ENCODE measurements around the gene FRS2. TPM values are rescaled to one million over a fixed set of nuclear protein-coding genes. Genes with fewer than 3 reads are reported as not detected.

The FRS2 gene
- polyA plus RNA-seq, 1 donor from 2014 or later: 20.2 TPM

DNA sequence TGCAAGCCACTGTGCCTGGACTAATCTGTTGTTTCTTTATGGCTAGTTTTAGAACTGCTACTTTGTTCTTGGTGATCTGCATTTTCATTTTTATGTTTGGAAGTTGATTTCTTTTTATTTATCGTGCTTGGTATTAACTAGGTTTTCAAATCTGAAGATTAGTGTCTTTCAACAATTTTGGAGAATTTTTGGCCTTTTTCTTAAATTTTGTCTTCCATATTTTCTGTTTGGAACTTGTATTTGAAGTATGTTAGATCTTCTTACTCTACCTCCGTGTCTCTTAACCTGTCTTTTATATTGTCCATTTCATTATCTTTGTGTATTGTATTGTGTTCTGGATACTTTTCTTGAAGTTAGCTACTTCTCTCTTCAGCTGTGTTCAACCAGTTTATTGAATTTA lies 9.5 kb downstream of the FRS2 start:
- no peaks in the 10 kb centered on the region for H3K27me3 ChIP-seq (ENCODE audit: insufficient read depth, low read depth, low read length)
- no peak overlapping the region for H2AFZ ChIP-seq (ENCODE audit: low read depth, low read length)
- no peaks in the 10 kb centered on the region for H3K9me2 ChIP-seq (ENCODE audit: insufficient read depth, low read length)
- H3K36me3 ChIP-seq (ENCODE audit: insufficient read depth, low read length): no peaks in the 10 kb centered on the region
- H3K9me3 ChIP-seq (ENCODE audit: low read length): no peaks in the 10 kb centered on the region
- H3K79me2 ChIP-seq (replicated peaks; ENCODE audit: insufficient read depth, low read length): peaks cover 69% of the 10 kb centered on the region
- no peaks in the 10 kb centered on the region for H3F3A ChIP-seq (ENCODE audit: insufficient read depth, low read length, poor library complexity, severe bottlenecking)
- H3K4me3 ChIP-seq (ENCODE audit: low read length): no peak overlapping the region
- TF ChIP-seq, protein P1, sequence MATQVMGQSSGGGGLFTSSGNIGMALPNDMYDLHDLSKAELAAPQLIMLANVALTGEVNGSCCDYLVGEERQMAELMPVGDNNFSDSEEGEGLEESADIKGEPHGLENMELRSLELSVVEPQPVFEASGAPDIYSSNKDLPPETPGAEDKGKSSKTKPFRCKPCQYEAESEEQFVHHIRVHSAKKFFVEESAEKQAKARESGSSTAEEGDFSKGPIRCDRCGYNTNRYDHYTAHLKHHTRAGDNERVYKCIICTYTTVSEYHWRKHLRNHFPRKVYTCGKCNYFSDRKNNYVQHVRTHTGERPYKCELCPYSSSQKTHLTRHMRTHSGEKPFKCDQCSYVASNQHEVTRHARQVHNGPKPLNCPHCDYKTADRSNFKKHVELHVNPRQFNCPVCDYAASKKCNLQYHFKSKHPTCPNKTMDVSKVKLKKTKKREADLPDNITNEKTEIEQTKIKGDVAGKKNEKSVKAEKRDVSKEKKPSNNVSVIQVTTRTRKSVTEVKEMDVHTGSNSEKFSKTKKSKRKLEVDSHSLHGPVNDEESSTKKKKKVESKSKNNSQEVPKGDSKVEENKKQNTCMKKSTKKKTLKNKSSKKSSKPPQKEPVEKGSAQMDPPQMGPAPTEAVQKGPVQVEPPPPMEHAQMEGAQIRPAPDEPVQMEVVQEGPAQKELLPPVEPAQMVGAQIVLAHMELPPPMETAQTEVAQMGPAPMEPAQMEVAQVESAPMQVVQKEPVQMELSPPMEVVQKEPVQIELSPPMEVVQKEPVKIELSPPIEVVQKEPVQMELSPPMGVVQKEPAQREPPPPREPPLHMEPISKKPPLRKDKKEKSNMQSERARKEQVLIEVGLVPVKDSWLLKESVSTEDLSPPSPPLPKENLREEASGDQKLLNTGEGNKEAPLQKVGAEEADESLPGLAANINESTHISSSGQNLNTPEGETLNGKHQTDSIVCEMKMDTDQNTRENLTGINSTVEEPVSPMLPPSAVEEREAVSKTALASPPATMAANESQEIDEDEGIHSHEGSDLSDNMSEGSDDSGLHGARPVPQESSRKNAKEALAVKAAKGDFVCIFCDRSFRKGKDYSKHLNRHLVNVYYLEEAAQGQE (IDR thresholded peaks at IDR 0.05; ENCODE audit: borderline replicate concordance): no peak
- TF ChIP-seq MXI1 (conservative IDR thresholded peaks at IDR 0.05; ENCODE audit: poor library complexity, severe bottlenecking) (no peak), RAD21 (conservative IDR thresholded peaks at IDR 0.05) (no peak), SMC3 (conservative IDR thresholded peaks at IDR 0.05; ENCODE audit: poor library complexity) (no peak), EP300 (conservative IDR thresholded peaks at IDR 0.05; ENCODE audit: poor library complexity, severe bottlenecking) (no peak), TAF1 (IDR thresholded peaks at IDR 0.05; ENCODE audit: low read depth) (no peak), POLR2AphosphoS5 (IDR thresholded peaks at IDR 0.05) (no peak), EZH2 (IDR thresholded peaks at IDR 0.05; ENCODE audit: borderline replicate concordance, insufficient read depth, low read length, poor library complexity, severe bottlenecking) (no peak)
- TF ChIP-seq, protein P2, sequence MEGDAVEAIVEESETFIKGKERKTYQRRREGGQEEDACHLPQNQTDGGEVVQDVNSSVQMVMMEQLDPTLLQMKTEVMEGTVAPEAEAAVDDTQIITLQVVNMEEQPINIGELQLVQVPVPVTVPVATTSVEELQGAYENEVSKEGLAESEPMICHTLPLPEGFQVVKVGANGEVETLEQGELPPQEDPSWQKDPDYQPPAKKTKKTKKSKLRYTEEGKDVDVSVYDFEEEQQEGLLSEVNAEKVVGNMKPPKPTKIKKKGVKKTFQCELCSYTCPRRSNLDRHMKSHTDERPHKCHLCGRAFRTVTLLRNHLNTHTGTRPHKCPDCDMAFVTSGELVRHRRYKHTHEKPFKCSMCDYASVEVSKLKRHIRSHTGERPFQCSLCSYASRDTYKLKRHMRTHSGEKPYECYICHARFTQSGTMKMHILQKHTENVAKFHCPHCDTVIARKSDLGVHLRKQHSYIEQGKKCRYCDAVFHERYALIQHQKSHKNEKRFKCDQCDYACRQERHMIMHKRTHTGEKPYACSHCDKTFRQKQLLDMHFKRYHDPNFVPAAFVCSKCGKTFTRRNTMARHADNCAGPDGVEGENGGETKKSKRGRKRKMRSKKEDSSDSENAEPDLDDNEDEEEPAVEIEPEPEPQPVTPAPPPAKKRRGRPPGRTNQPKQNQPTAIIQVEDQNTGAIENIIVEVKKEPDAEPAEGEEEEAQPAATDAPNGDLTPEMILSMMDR (IDR thresholded peaks at IDR 0.05; ENCODE audit: poor library complexity, severe bottlenecking): no peak
- H3K9ac ChIP-seq (ENCODE audit: low read length): no peak overlapping the region
- H3K4me2 ChIP-seq (ENCODE audit: low read length): no peak overlapping the region
- H3K27ac ChIP-seq (ENCODE audit: low read length): no peak overlapping the region
- H4K20me1 ChIP-seq (ENCODE audit: insufficient read depth): no peaks in the 10 kb centered on the region

DNA sequence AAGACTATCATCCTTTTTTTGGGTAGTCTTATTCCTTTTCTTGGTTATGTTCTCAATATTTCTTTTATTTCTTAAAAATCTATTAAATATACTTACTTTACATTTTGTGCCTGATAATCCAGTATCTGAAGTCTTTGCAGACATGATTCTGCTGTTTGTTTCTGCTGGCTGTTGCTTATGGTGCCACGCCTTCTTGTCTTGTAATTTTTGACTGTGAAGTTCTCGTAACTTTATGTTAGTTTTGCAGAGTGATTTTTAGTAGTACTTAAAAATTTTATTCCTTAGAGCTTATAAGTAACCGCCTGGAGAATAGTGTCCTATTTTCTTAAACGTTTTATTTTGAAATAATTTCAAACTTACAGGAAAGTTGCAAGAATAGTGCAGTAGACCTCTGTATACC lies 10.5 kb downstream of the FRS2 start:
- no peak overlapping the region for H3K9ac ChIP-seq (ENCODE audit: low read length)
- H3K27ac ChIP-seq (ENCODE audit: low read length): no peak overlapping the region
- H3K36me3 ChIP-seq (ENCODE audit: insufficient read depth, low read length): no peaks in the 10 kb centered on the region
- no peak overlapping the region for H2AFZ ChIP-seq (ENCODE audit: low read depth, low read length)
- no peak overlapping the region for H3K4me2 ChIP-seq (ENCODE audit: low read length)
- H3K27me3 ChIP-seq (ENCODE audit: insufficient read depth, low read depth, low read length): no peaks in the 10 kb centered on the region
- H3F3A ChIP-seq (ENCODE audit: insufficient read depth, low read length, poor library complexity, severe bottlenecking): no peaks in the 10 kb centered on the region
- H3K9me2 ChIP-seq (ENCODE audit: insufficient read depth, low read length): no peaks in the 10 kb centered on the region
- H3K9me3 ChIP-seq (ENCODE audit: low read length): no peaks in the 10 kb centered on the region
- H3K79me2 ChIP-seq (replicated peaks; ENCODE audit: insufficient read depth, low read length): peaks cover 65% of the 10 kb centered on the region
- H3K4me3 ChIP-seq (ENCODE audit: low read length): no peak overlapping the region
- no peaks in the 10 kb centered on the region for H4K20me1 ChIP-seq (ENCODE audit: insufficient read depth)
- no peak for TF ChIP-seq RAD21 (conservative IDR thresholded peaks at IDR 0.05)
- TF ChIP-seq EP300 (conservative IDR thresholded peaks at IDR 0.05; ENCODE audit: poor library complexity, severe bottlenecking): no peak
- TF ChIP-seq, protein P1 (IDR thresholded peaks at IDR 0.05; ENCODE audit: borderline replicate concordance): no peak
- TF ChIP-seq TAF1 (IDR thresholded peaks at IDR 0.05; ENCODE audit: low read depth): no peak
- no peak for TF ChIP-seq SMC3 (conservative IDR thresholded peaks at IDR 0.05; ENCODE audit: poor library complexity)
- no peak for TF ChIP-seq MXI1 (conservative IDR thresholded peaks at IDR 0.05; ENCODE audit: poor library complexity, severe bottlenecking)
- TF ChIP-seq EZH2 (IDR thresholded peaks at IDR 0.05; ENCODE audit: borderline replicate concordance, insufficient read depth, low read length, poor library complexity, severe bottlenecking): no peak

Data from neural cell (in vitro differentiated cells).